Smooth muscle cell (in vitro differentiated cells): ENCODE measurements around the gene LANCL2. TPM values are rescaled to one million over a fixed set of nuclear protein-coding genes. Genes with fewer than 3 reads are reported as not detected.
A peak's percentile ranks its signal among the peaks of the same experiment; 100 is the strongest.
"Not testable (repeated sequence)": the region's sequence is repeated elsewhere in the genome, so short reads cannot be mapped to it uniquely, and the experiment has no call there.

Source experiments
- DNase-seq: peaks from one replicate; lab custom pipeline; 2025; ENCODE audit not compliant: unreplicated experiment; lab: John Stamatoyannopoulos, UW
- H2AFZ ChIP-seq: fragments of 200-600 bp; sonication (generic); 2 replicates; pipeline ENCODE4 v1.6.0; 2016; ENCODE audit warnings: antibody characterized with exemption, low read depth, mild to moderate bottlenecking
- H3F3A ChIP-seq: fragments of 200-600 bp; sonication (generic); 2 replicates; pipeline ENCODE4 v1.6.0; 2017; ENCODE audit warnings: antibody characterized with exemption, low read depth
- H3K27ac ChIP-seq: fragments of 200-600 bp; sonication (generic); 2 replicates; pipeline ENCODE4 v1.5.1; 2016; ENCODE audit warnings: low read depth, mild to moderate bottlenecking
- H3K27me3 ChIP-seq: fragments of 200-600 bp; sonication (generic); 2 replicates; pipeline ENCODE4 v1.6.1; 2016; ENCODE audit warnings: low read depth, mild to moderate bottlenecking
- H3K36me3 ChIP-seq: fragments of 200-600 bp; sonication (generic); 2 replicates; pipeline ENCODE4 v1.5.1; 2016; ENCODE audit warnings: low read depth
- H3K4me1 ChIP-seq: fragments of 200-600 bp; sonication (generic); 2 replicates; pipeline ENCODE4 v1.5.1; 2016; ENCODE audit warnings: low read depth
- H3K4me2 ChIP-seq: fragments of 200-600 bp; sonication (generic); 2 replicates; pipeline ENCODE4 v1.6.0; 2016; ENCODE audit warnings: mild to moderate bottlenecking
- H3K4me3 ChIP-seq: fragments of 200-600 bp; sonication (generic); 2 replicates; pipeline ENCODE4 v1.5.1; 2016; ENCODE audit warnings: mild to moderate bottlenecking
- H3K79me2 ChIP-seq: fragments of 200-600 bp; sonication (generic); 2 replicates; pipeline ENCODE4 v1.6.0; 2016; ENCODE audit warnings: low read depth, mild to moderate bottlenecking
- H3K9ac ChIP-seq: fragments of 200-600 bp; sonication (generic); 2 replicates; pipeline ENCODE4 v1.6.0; 2016; ENCODE audit warnings: low read depth
- H3K9me3 ChIP-seq: fragments of 200-600 bp; sonication (generic); replicated peaks from 2 replicates; pipeline ENCODE4 v1.5.1; 2016; ENCODE audit warnings: low read depth
- H4K20me1 ChIP-seq: fragments of 200-600 bp; sonication (generic); 2 replicates; pipeline ENCODE4 v1.6.0; 2016; ENCODE audit warnings: low read depth
- WGBS: methylation state at CpG from one replicate; pipeline ENCODE4 v1.1.7; 2016; ENCODE audit warnings: low lambda C conversion rate; 5-methylcytosine and 5-hydroxymethylcytosine counted together
- polyA plus RNA-seq: library from polyadenylated mRNA; unstranded; fragments of >200 nt; fragmentation: Nextera tagmentation; extraction: Ambion mirVana; gene quantifications from 2 replicates; pipeline ENCODE4 v1.2.1, GENCODE V29; 2016
- total RNA-seq: library from RNA; depleted of rRNA; stranded (reverse); fragments of >200 nt; gene quantifications from 2 replicates; pipeline ENCODE4 v1.2.3, GENCODE V29; 2014
- TF ChIP-seq, protein P1 (sequence below): fragments of 200-600 bp; sonication (generic); IDR thresholded peaks from 2 replicates; pipeline ENCODE4 v1.5.1; 2017; ENCODE audit warnings: borderline replicate concordance, mild to moderate bottlenecking, antibody characterized with exemption; ENCODE audit not compliant: insufficient read depth, poor library complexity, severe bottlenecking

Gene LANCL2
- total and polyA plus RNA-seq, 2 experiments from 2014 or later = 9.4 to 15.6 TPM

DNA sequence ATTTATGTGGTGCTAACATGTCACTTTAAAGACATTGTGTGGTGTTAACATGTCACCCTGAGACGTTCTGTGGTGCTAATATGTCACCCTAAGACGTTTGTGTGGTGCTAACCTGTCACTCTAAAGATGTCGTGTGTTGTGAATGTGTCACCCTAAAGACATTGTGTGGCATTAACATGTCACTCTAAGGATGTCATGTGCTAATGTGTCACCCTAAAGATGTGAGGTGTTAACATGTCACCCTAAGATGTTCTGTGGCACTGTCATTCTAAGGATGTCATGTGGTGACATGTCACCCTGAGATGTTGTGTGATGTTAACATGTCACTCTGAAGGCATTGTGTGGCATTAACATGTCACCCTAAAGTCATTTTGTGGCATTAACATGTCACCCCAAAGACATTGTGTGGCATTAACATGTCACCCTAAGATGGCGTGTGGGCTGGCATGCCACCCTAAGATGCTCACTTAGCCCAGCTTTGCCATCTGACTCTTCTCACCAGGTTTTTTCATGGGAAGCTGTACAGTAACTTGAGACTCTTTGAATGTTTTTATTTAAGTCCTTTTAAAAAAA lies 45.6 kb downstream of the LANCL2 start:
- Histone ChIP-seq H3K4me2 (no peak overlapping the region), H3K27ac (no peak overlapping the region), H3K79me2 (no peaks in the 10 kb centered on the region), H3K9me3 (no peaks in the 10 kb centered on the region), H3K4me3 (no peak overlapping the region), H3K27me3 (no peaks in the 10 kb centered on the region), H3K36me3 (no peaks in the 10 kb centered on the region), H4K20me1 (no peaks in the 10 kb centered on the region), H3K9ac (no peak overlapping the region), H2AFZ (no peak overlapping the region), H3K4me1 (no peaks in the 10 kb centered on the region), H3F3A (no peaks in the 10 kb centered on the region)
- WGBS = 92% methylated on average over 4 of the region's 4 CpGs
- TF ChIP-seq, protein P1, sequence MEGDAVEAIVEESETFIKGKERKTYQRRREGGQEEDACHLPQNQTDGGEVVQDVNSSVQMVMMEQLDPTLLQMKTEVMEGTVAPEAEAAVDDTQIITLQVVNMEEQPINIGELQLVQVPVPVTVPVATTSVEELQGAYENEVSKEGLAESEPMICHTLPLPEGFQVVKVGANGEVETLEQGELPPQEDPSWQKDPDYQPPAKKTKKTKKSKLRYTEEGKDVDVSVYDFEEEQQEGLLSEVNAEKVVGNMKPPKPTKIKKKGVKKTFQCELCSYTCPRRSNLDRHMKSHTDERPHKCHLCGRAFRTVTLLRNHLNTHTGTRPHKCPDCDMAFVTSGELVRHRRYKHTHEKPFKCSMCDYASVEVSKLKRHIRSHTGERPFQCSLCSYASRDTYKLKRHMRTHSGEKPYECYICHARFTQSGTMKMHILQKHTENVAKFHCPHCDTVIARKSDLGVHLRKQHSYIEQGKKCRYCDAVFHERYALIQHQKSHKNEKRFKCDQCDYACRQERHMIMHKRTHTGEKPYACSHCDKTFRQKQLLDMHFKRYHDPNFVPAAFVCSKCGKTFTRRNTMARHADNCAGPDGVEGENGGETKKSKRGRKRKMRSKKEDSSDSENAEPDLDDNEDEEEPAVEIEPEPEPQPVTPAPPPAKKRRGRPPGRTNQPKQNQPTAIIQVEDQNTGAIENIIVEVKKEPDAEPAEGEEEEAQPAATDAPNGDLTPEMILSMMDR = no peak
- DNase-seq = no peak

DNA sequence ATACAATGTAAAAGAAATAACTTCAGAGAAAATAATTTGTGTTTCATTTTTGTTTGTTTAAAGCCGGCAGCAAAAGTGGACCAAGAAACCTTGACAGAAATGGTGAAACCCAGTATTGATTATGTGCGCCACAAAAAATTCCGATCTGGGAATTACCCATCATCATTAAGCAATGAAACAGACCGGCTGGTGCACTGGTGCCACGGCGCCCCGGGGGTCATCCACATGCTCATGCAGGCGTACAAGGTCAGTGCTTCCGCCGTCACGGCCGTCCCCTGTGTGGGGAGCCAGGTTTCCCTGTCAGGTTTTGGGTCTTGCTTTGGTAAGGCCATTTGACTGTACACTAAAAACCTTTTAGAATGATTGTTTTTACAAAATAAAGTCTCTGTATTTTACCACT lies 46.7 kb downstream of the LANCL2 start:
- Histone ChIP-seq H3K9ac (no peak overlapping the region), H3K36me3 (no peaks in the 10 kb centered on the region), H3K27me3 (no peaks in the 10 kb centered on the region), H2AFZ (no peak overlapping the region), H3K4me3 (no peak overlapping the region), H3K4me2 (no peak overlapping the region), H3K9me3 (no peaks in the 10 kb centered on the region), H3K27ac (no peak overlapping the region), H4K20me1 (no peaks in the 10 kb centered on the region), H3F3A (no peaks in the 10 kb centered on the region), H3K4me1 (no peaks in the 10 kb centered on the region), H3K79me2 (no peaks in the 10 kb centered on the region)
- 97% methylated on average over 12 of the region's 12 CpGs for WGBS
- TF ChIP-seq, protein P1 = no peak
- DNase-seq = no peak

DNA sequence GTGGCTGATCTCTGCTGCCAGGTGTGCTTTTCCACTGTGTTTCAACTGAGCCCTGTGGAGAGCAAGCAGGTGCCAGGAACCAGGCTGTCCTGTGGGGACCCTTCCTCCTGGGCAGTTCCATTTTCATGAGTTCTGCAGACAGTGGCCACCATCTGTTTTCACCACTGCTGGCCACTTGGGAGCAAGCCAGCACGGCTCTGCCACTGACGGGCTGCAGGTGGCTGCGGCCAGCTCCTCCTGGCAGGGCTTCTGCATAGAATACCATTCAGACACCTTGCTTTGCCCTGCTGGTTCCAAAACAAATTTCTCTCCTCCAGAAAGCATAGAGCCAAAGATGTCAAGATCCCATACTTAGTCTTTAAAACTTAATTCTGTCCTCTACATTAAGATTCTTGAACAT lies 48.3 kb downstream of the LANCL2 start:
- no peaks in the 10 kb centered on the region for H3K36me3 ChIP-seq
- H3K4me1 ChIP-seq = no peaks in the 10 kb centered on the region
- no peaks in the 10 kb centered on the region for H3F3A ChIP-seq
- no peak overlapping the region for H2AFZ ChIP-seq
- WGBS = 93% methylated on average over 3 of the region's 3 CpGs
- TF ChIP-seq, protein P1 = no peak
- no peak overlapping the region for H3K4me3 ChIP-seq
- no peak overlapping the region for H3K4me2 ChIP-seq
- no peak for DNase-seq
- no peak overlapping the region for H3K9ac ChIP-seq
- H4K20me1 ChIP-seq = no peaks in the 10 kb centered on the region
- H3K9me3 ChIP-seq = no peaks in the 10 kb centered on the region
- no peaks in the 10 kb centered on the region for H3K27me3 ChIP-seq
- no peaks in the 10 kb centered on the region for H3K79me2 ChIP-seq
- no peak overlapping the region for H3K27ac ChIP-seq

DNA sequence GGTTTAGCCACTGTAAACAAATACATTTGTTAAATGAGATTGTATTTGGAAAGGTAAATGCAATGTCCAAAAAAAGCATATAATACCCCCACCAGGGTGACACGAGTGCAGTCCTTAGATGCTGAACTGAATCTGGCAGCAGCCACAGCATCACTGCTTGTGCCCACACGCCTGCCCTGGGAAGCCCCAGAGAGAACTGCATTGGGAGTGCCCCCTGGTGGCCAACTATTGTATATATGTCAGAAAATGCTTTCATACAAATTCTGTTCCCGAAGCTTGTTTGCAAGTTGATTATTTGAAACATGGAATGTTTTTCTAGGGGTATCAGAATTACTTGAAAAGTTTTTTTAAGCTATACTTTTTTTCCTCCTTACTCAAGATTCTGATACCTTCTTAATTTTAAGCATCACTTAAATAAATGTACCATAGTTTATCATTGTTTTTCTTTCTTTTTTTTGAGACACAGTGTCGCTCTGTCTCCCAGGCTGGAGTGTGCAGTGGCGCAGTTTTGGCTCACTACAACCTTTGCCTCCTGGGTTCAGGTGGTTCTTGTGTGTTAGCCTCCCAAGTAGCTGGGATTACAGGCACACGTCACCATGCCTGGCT lies 50.1 kb downstream of the LANCL2 start:
- Histone ChIP-seq H3K27ac (no peak overlapping the region), H3K4me2 (no peak overlapping the region), H3K36me3 (no peaks in the 10 kb centered on the region), H3K27me3 (no peaks in the 10 kb centered on the region), H3K4me1 (peaks cover 3% of the 10 kb centered on the region), H3F3A (no peaks in the 10 kb centered on the region), H3K4me3 (no peak overlapping the region), H3K9me3 (no peaks in the 10 kb centered on the region), H3K79me2 (no peaks in the 10 kb centered on the region), H3K9ac (no peak overlapping the region), H4K20me1 (no peaks in the 10 kb centered on the region), H2AFZ (no peak overlapping the region)
- peak; percentile 39 for DNase-seq
- TF ChIP-seq, protein P1 = peak; percentile 75
- WGBS = 49% methylated on average over 6 of the region's 6 CpGs

DNA sequence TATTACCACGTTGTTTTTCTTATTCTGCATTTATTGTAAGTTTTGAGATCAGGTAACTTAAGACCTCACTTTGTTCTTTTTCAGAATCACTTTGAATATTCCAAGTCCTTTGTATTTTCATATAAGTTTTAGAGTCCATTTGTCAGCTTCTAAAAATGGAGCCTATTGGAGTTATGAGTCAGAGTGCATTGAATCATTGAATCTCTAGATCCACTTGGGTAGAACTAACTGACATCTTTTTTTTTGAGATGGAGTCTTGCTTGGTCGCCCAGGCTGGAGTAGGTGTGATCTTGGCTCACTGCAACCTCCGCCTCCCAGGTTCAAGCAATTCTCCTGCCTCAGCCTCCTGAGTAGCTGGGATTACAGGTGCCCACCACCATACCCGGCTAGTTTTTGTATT lies 52.3 kb downstream of the LANCL2 start:
- not testable (repeated sequence) for DNase-seq, H3F3A ChIP-seq, H4K20me1 ChIP-seq, H3K79me2 ChIP-seq, H3K4me1 ChIP-seq, H3K4me3 ChIP-seq, H2AFZ ChIP-seq, H3K36me3 ChIP-seq, H3K27me3 ChIP-seq, H3K9me3 ChIP-seq, H3K27ac ChIP-seq, H3K4me2 ChIP-seq, H3K9ac ChIP-seq
- 99% methylated on average over 4 of the region's 4 CpGs for WGBS
